GM13977 (cell line): ENCODE measurements around the gene ST6GALNAC4.

Experiments used
- DNase-seq: peaks from one replicate; pipeline ENCODE4 v3.0.0; 2012; ENCODE audit warnings: low spot score
- in situ Hi-C: fragments of 300-500 bp; cut with MboI; formaldehyde crosslinking; loops from one replicate; pipeline ENCODE4 v1.12.0; 2022; ENCODE audit warnings: low sequenced_read_pairs, low pct_unique_long_range_greater_than_20kb, mixed read lengths, inconsistent platforms; ENCODE audit not compliant: unreplicated experiment
- TF ChIP-seq, protein P1 (sequence below): IDR thresholded peaks from 2 replicates; pipeline ENCODE4 v1.5.1; 2012; ENCODE audit warnings: mild to moderate bottlenecking, control low read depth; ENCODE audit not compliant: insufficient read depth; ENCODE audit errors: extremely low read depth, missing control alignments

ST6GALNAC4 gene

DNA sequence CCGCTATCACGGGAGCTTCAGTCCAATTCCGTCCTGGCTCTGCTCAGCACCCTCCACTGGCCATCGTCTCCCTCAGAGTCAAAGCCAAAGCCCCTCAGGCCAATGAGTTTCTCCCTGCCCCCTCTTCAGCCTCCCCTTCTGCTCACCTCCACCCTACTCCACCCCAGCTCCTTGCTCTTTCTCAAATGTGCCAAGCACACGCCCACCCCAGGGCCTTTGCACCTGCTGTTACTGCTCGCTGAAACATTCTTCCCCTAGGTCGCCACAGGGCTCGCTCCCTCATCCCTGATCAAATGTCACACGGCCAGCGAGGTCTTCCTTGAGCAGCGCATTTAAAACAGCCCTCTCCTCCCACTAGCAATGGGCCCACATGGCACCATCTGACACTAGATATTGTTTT is 56.1 kb downstream of the ST6GALNAC4 start:
- TF ChIP-seq, protein P1, sequence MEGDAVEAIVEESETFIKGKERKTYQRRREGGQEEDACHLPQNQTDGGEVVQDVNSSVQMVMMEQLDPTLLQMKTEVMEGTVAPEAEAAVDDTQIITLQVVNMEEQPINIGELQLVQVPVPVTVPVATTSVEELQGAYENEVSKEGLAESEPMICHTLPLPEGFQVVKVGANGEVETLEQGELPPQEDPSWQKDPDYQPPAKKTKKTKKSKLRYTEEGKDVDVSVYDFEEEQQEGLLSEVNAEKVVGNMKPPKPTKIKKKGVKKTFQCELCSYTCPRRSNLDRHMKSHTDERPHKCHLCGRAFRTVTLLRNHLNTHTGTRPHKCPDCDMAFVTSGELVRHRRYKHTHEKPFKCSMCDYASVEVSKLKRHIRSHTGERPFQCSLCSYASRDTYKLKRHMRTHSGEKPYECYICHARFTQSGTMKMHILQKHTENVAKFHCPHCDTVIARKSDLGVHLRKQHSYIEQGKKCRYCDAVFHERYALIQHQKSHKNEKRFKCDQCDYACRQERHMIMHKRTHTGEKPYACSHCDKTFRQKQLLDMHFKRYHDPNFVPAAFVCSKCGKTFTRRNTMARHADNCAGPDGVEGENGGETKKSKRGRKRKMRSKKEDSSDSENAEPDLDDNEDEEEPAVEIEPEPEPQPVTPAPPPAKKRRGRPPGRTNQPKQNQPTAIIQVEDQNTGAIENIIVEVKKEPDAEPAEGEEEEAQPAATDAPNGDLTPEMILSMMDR = no peak
- in situ Hi-C loops = no loop called here

DNA sequence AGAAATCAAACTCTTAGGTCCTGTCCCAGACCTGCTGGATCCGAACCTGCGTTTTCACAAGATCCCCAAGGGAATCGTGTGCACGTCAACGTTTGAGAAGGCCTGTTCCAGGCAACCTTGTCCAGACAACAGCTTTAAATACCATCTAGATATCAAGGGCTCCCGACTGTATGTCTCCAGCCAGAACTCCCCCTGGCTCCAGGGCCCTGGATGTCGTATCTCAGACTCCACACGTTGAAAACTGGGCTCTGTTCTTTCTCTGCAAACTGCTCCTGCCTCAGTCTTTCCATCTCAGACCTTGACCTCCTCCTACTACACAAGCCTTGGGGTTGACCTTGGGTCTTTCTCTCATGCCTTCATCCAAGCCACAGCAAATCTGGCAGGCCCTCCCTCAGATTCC is 56.6 kb downstream of the ST6GALNAC4 start:
- TF ChIP-seq, protein P1 = no peak
- in situ Hi-C loops = no loop called here
- DNase-seq = no peak

More for the DNA sequence above, 56.1 kb downstream of the ST6GALNAC4 start:
- DNase-seq = no peak

DNA sequence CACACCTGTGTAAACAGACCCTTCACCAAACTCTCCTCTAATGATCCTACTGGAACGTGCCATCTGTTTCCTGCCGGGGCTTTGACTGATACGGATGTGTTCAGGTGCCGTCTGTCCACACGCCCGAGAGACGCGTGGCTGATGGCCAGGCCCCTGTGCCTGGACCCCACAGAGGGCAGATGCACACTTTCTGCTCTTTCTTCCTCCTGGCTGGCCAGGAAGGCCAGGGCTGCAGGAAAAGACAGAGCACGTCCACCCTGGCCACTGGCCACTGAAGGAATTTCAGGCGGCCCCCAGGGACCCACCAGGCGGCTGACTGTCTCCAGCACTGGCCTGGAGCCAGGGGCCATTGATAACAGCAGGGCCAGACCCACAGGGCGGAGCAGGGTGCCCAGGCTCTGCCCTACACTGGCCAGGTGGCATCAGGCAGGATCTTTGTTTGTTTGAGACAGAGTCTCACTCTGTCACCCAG is 58.8 kb downstream of the ST6GALNAC4 start:
- no peak for DNase-seq
- in situ Hi-C loops = no loop called here
- TF ChIP-seq, protein P1 = no peak
